GM19043 (cell line): ENCODE data around the gene OVAAL.

ENCODE experiments used
- ATAC-seq: cut with Tn5 transposase; IDR thresholded peaks from one replicate; pipeline ENCODE4 v1.9.1; 2021; ENCODE audit warnings: low read depth; ENCODE audit not compliant: unreplicated experiment

The OVAAL gene

GRCh38 chr1:180603223-180603849 is 44.6 kb downstream of the OVAAL start:
- no peak for ATAC-seq

- ATAC-seq: no peak
Observed at GRCh38 chr1:180603850-180604226, 45.1 kb downstream of the OVAAL start.

DNA sequence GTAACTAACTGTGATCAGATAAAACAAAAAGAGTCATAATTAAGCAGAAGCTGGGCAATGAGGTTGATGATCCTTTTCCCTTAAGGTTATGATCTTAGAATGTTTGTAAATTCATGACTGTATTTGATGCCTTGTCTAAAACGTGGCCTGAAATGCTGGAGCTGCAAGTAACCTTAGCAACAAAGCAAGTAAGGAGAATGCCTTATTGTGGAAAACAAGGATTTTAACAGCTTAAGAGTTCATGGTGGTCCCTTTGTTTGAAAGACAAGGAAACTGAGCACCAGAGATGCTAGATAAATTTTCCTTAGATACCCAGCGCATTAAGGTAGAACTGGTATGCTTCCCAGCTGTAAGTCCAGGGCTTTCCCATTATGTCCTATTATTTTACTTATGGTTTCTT is 47.4 kb downstream of the OVAAL start:
- no peak for ATAC-seq

DNA sequence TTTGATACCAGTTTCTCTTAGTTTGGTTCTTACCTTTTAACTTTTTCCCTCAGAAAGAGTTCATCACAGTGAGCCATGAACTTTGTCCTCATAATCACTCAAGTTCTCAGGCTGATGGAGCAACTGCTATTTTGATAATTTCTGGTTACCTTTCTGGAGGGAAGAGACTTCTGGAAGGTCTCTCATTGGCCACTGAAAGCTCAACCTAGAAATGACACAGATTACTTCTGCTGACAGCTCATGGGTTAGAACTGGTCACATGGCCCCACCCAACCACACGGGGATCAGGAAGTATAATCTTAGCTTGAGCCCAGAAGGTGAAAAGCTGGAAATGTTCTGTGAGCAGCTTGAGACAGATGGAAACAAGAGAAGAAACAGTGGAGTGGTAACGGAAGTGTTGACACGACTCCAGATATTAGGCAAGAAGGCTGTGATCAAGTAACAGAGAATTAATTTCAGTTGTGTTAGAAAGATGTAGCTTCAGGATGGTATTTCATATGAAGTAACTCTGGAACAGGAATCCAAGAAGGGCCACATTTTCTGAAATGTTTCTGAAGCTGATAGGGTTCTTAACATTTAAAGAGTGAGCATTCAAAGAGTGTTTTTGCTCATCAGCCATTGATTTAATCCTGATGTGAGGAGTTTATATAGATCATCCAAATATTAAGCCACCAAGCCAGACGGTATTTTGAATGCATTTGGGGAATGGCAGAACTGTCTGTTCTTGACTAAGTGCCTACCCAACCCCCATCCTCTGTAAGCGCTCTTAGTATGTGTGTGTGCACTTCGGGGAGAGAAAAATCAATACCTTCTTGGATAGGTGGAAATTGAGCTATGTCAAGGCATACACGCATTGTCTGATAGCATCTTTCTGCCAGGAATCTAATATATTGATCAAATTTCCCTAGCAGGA is 51.1 kb downstream of the OVAAL start:
- ATAC-seq: no peak

- no peak for ATAC-seq
Observed at GRCh38 chr1:180610556-180611015, 51.8 kb downstream of the OVAAL start.

GRCh38 chr1:180611016-180611930 is 52.5 kb downstream of the OVAAL start:
- ATAC-seq: no peak

DNA sequence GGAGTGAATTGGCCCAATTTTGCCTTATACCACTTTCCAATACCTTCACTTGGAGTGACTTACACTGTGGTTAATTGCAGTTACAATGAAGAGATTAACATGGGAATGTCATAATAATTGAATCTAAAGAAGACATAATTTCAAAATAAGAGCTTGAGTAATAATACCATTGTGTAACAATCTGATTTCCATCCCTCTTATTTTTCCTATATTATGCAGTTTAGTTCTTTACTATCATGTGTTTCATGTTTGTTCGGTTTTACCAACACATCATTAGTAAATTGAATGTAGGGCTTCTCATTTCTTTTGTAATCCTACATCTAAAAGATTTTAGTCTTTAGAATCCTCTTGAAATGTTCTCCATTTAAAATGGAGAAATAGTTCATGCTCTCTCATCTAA is 53.9 kb downstream of the OVAAL start:
- no peak for ATAC-seq

DNA sequence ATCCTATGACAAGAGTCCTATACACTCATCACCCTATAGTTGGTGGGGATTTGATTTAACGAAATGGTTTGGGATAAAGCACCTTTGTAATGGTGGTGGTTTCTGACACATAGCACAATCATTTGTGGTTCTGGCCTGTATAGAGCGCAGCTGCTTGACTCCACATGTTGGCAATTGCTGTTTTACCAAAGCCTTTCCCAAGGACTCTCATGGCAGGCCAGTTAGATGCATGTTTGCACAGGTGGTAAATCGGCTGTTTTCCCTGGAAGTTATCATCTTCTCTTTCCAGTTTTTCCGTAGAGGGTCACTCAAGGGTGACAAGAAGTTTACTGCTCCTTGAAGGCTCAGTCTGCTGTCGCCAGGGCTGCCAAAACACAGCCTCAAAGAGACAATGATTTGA is 56.0 kb downstream of the OVAAL start:
- ATAC-seq: no peak

DNA sequence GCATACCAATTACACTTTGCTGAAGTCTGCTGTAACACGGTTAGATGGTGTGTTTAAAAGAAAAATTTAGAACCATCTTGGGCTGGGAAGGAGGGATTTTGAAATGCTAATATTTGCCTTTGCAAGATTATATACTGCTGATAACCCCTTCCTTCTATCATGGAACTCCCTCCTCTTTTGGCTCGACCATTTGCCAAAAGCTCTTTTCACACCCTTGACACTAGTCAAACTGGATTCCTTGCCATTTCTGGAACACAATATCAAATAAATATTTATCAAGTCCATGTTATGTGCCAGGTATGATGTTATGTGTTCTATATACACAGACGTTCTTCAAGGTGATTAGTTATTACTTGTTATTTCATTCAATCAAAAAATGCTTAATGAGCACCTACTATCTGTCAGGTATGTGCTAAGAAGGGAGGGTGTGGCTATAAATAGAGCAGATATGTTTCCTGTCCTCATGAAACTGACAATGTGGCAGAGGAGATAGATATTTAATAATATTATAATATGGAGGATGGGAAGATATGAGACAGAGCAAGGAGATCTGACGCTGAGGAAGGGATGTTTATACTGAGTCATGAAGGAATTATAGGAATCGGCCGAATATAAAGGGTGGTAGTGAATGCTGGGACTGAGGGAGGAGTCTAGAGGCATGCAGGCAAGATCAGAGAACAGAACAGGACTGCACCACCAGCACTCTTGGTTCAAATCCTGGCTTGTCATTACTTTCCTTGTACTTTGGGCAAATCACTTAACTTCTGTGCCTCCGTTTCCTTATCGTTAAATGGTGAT is 56.9 kb downstream of the OVAAL start:
- ATAC-seq: no peak
